Measurements from ENCODE around the gene GLYATL3. TPM values are rescaled to one million over a fixed set of nuclear protein-coding genes. Genes with fewer than 3 reads are reported as not detected.

The GLYATL3 gene
- total RNA-seq, 1 donor from 2014 or later = not detected

GRCh38 chr6:49576618-49577017 is 76.9 kb downstream of the GLYATL3 start:
- Histone ChIP-seq H3K4me1 (no peaks in the 10 kb centered on the region), H3K4me3 (no peak overlapping the region), H3K9me3 (replicated peaks) (no peaks in the 10 kb centered on the region), H3K27ac (replicated peaks) (no peak overlapping the region), H3K27me3 (ENCODE audit: low read depth) (no peaks in the 10 kb centered on the region), H3K36me3 (no peaks in the 10 kb centered on the region)
- TF ChIP-seq CTCF (IDR thresholded peaks at IDR 0.05; ENCODE audit: borderline replicate concordance) = no peak
- no peak for DNase-seq
- intact Hi-C loops (cut with micrococcal nuclease) = no loop called here

Other genes with a start within 250 kb of the GLYATL3 start
- 38.3 TPM for gene MMUT, start 36.7 kb upstream of the GLYATL3 start, total RNA-seq
- 6.0 TPM for gene CENPQ, start 36.6 kb upstream of the GLYATL3 start, total RNA-seq
- 0.41 TPM for gene C6orf141, start 50.7 kb downstream of the GLYATL3 start, total RNA-seq
- 0.44 TPM for gene RHAG, start 136.9 kb downstream of the GLYATL3 start, total RNA-seq
- not detected for gene CRISP2, start 213.6 kb downstream of the GLYATL3 start, total RNA-seq
- gene CRISP3, start 244.5 kb downstream of the GLYATL3 start, total RNA-seq = not detected